Measurements from ENCODE around the gene THAP12. TPM values are rescaled to one million over a fixed set of nuclear protein-coding genes. Genes with fewer than 3 reads are reported as not detected.

The THAP12 gene
- total RNA-seq, 1 experiment from 2014 or later, result 30.2 TPM

DNA sequence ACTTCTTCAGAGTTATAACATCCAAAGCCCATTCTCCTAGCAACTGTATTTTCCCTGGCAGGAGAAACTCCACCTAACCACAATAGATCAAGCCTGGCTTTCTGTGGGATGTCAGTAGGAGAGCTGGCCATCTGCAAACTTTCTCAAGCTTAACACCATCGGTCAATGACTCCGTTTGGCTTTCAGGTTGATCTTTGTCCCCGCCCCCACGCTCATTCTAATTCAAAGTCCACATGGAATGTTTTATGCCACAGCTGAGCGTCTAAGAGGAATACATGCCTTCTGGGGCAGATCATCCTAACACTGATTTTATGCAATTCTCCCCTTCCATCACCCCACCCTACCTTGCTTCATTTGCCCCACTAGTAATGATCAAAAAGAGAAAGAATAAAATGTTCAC, 5.0 kb upstream of the THAP12 start:
- in situ Hi-C loops (cut with HindIII; ENCODE audit: low pct_unique_long_range_greater_than_20kb, low sequenced_read_pairs), result no loop called here

DNA sequence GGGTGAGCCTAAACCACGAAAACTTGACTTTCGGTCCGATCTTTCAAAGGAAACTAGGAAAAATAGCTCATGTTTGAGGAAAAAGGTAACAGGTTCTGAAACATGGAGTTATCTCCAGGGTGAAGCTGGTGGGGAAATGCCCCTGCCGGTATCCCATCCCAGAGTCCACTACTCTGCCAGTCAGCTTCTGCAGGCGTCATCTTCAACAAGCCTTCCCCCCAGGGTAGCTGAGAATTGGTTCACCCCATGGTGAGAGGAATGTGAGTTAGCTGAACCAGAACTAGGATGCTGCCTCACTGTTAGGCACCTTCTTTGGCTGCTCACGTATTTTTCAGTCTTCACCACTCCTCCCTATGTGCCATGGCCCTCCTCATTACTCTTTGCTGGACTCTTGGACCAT, 1.3 kb upstream of the THAP12 start:
- DNase-seq (ENCODE audit: low read depth, low spot score), result no peak
- in situ Hi-C loops (cut with HindIII; ENCODE audit: low pct_unique_long_range_greater_than_20kb, low sequenced_read_pairs), result no loop called here

More for the DNA sequence above, 5.0 kb upstream of the THAP12 start:
- DNase-seq (ENCODE audit: low read depth, low spot score), result no peak

DNA sequence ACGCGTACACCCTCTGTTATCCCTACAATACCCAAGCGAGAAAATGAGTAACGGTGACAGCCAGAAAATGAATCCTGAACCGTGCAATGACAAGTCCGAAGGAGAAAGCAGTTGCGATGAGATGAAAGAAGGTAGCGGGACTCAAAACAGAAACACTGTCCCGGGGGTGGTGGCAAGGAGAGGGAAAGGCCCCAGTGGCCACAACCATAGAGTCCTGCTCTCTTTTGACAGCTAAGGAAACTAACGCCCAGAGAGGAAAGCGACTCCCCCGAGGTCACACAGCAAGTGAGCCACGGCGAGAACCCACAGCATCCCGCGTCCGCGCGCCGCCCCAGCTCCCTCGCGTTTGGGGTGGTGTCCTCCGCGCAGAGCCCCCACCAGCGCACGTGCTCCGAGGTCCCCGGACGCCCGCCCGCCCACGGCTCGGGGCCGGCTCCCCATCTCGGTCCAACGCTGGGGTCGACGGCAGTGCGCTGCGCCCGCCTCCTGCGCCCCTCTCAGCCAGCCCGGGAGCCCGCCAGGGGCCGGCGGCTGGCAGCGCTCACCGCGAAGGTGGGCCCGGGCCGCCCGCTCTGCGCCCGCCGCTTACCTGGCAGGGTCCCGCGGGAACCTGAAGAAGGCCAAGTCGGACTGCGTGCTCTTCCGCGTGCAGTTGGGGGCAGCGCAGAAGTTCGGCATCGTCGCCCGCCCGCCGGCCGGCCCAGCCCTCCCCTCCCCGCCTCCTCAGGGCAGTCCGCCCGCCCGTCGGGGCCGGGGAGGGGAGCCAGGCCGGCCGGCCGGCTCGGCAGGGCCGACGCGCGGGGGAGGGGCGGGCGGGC, 564 bp downstream of the THAP12 start:
- in situ Hi-C loops (cut with HindIII; ENCODE audit: low pct_unique_long_range_greater_than_20kb, low sequenced_read_pairs), result no loop called here
- peak; percentile 2 for DNase-seq (ENCODE audit: low read depth, low spot score)

DNA sequence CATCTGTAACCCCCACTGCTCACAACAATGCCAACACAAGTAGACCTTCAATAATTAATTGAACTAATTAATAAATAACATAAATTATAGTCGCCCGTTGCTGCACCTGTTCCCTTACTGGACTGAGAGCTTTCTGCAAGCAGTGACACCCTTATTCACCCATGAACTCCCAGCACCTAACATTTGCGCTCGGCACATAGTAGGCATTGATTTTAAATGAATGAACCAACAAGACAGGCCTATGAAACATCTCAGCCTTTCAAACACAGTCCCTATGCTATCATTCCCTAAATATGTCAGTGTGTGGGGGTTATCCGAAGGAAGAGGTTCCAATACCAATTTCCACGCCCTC, 1.1 kb downstream of the THAP12 start:
- in situ Hi-C loops (cut with HindIII; ENCODE audit: low pct_unique_long_range_greater_than_20kb, low sequenced_read_pairs), result no loop called here
- no peak for DNase-seq (ENCODE audit: low read depth, low spot score)

DNA sequence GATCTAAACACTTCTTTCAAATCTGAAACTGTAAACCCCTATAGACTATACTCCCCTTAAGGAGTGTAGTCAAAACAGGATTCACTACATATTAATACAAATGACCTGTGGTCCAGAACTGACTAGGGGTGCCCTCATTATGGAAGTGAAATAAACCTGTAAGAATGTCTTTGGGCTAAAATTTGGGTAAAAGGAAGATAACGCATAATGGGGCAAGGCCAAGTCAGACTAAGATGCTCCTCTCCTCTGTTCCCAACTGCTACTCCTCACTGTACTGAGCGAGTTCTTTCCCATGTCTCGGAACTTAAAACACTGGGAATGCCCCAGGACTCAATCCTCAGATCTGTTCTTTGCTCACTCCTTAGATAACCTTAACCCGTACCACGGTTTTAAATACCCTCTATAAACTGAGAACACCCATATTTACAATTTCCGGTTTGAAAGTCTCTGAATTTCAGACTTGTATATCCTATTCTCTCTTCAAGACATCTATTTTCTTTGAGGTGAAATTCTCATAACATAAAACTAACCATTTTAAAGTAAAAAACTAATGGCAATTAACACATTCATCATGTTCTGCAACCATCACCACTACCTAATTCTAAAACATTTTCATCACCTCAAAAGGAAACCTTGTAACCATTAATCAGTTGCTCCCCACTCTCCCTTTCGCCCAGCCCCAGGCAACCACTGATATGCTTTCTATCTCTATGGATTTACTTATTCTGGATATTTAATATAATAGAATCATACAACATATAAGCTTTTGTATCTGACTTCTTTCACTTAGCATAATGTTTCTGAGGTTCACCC, 4.0 kb downstream of the THAP12 start:
- in situ Hi-C loops (cut with HindIII; ENCODE audit: low pct_unique_long_range_greater_than_20kb, low sequenced_read_pairs), result no loop called here
- DNase-seq (ENCODE audit: low read depth, low spot score), result no peak

DNA sequence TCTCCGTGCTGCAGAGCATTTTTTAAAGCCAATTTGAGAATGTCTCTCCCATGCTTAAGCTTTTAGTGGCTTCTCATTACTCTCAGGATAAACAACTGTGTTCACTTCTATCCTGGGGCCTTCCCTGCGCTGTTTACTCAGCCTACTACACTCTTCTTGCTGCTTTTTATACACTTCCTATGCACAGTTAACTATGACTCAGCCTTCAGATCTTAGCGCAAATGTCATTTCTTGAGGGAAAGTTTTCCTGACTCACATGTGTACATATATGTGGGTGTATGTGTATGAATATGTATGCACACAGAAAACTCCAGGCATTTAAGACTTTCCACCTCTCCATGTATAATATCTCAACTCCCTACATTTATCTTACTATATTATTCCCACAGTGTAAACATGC, 9.8 kb downstream of the THAP12 start:
- in situ Hi-C loops (cut with HindIII; ENCODE audit: low pct_unique_long_range_greater_than_20kb, low sequenced_read_pairs), result no loop called here
- no peak for DNase-seq (ENCODE audit: low read depth, low spot score)

DNA sequence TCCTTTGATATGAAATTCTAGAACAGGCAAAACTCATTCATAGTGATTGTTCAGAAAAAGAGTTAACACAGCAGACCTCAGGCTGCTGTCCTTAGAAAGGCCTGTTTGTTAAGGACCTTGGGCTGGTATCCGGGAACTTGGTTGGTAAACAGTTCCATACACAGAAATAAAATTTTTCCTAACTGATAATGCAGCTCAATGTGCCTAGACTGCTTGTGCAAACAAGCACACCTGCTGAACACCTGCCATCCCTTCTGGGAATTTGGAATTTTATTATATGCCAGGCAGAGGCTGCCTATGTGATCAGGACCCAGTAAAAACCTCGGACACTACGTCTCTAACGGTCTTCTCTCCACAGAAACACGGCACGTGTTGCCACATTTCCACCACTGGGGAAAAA, 11.5 kb downstream of the THAP12 start:
- in situ Hi-C loops (cut with HindIII; ENCODE audit: low pct_unique_long_range_greater_than_20kb, low sequenced_read_pairs), result no loop called here
- DNase-seq (ENCODE audit: low read depth, low spot score), result no peak

DNA sequence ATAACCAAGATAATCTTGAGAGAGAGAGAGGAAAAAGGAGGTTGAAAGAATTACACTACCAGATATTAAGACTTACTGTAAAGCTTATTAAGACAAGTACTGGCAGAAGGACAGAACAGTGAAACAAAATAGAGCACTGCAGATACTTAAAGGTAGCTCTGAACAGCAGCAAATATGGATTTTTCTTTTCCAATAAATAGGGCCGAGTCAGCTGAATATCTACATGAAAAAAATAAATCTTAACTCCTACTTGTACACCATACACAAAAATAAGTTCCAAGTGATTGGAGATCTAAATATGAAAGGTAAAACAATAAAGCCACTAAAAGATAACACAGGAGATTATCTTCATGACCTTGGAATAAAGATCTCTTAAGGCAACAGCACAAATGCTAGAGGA, 12.4 kb downstream of the THAP12 start:
- DNase-seq (ENCODE audit: low read depth, low spot score), result no peak
- in situ Hi-C loops (cut with HindIII; ENCODE audit: low pct_unique_long_range_greater_than_20kb, low sequenced_read_pairs), result no loop called here

DNA sequence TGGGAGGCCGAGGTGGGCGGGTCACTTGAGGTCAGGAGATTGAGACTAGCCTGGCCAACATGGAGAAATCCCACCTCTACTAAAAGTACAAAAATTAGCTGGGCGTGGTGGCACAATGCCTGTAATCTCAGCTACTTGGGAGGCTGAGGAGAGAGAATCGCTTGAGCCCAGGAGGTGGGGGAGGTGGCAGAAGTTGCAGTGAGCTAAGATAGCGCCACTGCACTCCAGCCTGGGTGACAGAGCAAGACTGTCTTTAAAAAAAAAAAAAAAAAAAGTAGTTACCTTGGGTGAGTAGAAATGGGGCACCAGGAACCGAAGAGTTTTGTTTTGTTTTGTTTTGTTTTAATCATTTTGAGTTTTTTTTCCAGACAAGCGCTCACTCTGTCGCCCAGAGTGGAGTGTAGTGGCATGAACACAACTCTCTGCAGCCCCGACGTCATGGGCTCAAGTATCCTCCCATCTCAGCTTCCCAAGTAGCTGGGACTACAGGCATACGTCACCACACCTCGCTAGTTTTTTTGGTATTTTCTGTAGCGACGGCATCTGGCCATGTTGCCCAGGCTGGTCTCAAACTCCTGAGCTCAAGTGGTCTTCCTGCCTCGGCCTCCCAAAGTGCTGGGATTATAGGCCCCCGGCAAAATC, 15.8 kb downstream of the THAP12 start:
- no peak for DNase-seq (ENCODE audit: low read depth, low spot score)
- in situ Hi-C loops (cut with HindIII; ENCODE audit: low pct_unique_long_range_greater_than_20kb, low sequenced_read_pairs), result no loop called here

DNA sequence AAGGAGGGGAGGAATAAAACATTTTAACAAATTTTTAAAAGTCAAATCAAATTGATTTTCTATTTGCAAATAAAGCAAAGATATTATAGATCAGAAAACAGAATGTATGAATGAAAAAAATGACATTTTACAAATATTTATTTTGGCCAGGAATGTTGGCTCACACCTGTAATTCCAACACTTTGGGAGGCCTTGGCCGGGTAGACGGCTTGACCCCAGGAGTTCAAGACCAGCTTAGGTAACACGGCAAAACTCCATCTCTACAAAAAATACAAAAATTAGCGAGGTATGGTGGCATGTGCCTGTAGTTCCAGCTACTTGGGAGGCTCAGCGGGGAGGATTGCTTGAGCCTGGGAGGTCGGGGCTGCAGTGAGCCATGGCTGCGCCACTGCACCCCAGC, 18.2 kb downstream of the THAP12 start:
- DNase-seq (ENCODE audit: low read depth, low spot score), result no peak
- in situ Hi-C loops (cut with HindIII; ENCODE audit: low pct_unique_long_range_greater_than_20kb, low sequenced_read_pairs), result no loop called here

DNA sequence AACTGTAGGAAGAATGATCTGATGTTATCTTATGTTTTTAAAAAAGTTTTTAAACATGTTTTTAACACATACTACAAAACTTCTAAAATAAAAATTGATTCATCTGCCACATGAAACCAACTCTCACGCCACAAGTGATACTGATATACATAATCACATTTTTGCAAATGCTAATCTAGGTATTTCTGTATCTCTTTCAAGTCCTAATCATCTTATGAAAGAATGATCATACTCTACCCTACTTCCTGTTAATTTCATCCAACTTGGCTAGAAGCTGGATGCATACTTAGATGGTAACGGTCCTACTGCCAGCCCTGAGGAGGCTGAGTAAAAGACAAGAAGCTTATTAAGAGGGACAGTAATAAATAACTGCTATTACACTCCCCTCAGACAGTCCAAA, 19.2 kb downstream of the THAP12 start:
- no peak for DNase-seq (ENCODE audit: low read depth, low spot score)
- in situ Hi-C loops (cut with HindIII; ENCODE audit: low pct_unique_long_range_greater_than_20kb, low sequenced_read_pairs), result no loop called here

DNA sequence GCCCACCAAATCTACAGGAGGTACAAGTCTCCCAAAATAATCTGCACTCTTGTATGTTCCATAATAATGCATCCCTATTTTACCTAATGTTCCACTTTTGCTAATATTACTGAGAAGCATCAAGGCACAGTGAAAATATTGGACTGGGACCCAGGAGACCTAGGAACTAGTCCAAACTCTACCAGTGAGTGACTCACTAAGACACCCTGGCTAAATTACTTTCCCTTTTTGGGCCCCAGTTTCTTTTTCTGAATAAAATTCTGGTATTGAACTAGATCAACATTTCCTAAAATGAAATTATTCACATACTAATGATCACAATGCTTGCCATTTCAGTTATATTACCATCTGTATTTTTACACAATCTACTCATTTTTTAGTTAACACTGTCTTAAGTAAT, 19.6 kb downstream of the THAP12 start:
- in situ Hi-C loops (cut with HindIII; ENCODE audit: low pct_unique_long_range_greater_than_20kb, low sequenced_read_pairs), result no loop called here
- DNase-seq (ENCODE audit: low read depth, low spot score), result no peak

DNA sequence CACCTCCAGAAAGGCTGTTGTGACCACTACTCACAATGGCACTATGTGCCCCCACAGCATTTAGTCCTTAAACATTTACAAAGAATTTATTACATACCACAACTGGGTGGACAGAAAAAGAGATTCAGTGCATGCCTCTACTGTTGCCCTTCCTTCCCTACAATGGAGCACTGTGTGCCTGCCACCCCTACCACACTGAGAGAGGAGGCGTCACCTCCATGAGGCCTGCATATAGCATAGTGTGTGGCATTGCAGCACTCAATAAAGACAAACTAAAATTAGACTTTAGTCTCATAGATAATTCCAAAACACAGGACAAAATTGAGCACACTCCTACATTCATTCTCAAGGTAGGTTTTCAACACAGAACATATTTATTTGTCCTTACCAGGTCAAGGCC, 25.8 kb downstream of the THAP12 start:
- no peak for DNase-seq (ENCODE audit: low read depth, low spot score)
- in situ Hi-C loops (cut with HindIII; ENCODE audit: low pct_unique_long_range_greater_than_20kb, low sequenced_read_pairs), result no loop called here

DNA sequence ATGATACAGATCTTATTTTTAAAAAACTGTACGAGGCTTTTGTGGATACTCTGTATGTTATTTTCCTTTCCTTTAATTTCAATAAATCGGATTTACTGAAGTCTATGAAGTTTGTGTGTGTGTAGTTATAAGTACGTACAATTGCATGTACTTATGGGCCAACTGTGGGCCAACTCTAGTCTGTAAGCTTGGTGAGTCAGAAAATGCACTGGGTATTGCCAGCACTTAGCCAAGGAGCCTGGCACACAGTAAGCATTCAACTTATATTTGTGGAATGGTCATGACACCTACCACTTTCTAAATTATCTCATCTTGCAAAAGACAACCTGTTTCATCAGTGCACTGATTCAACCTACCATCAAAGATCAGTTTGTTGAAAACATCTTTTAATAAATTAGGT, 32.6 kb downstream of the THAP12 start:
- DNase-seq (ENCODE audit: low read depth, low spot score), result no peak
- in situ Hi-C loops (cut with HindIII; ENCODE audit: low pct_unique_long_range_greater_than_20kb, low sequenced_read_pairs), result no loop called here

DNA sequence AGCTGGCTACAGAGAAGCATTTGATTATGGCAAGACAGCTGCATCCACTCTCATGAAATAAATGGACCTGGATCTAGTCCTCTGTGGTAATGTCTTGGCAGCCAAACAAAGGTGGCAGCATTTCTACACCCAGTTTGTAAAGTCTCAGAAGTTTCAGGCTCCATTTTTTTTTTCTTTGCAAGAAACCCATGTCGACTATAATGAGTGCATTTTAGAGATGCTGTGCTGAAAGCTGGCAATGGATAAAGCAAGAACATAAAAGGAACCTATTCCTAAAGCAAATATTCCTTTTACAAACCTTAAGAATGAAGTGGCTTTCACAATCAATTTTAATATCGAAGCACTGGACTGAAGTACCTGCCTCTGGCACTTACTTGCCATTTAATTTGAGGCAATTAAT, 33.5 kb downstream of the THAP12 start:
- in situ Hi-C loops (cut with HindIII; ENCODE audit: low pct_unique_long_range_greater_than_20kb, low sequenced_read_pairs), result no loop called here
- DNase-seq (ENCODE audit: low read depth, low spot score), result peak; percentile 21

DNA sequence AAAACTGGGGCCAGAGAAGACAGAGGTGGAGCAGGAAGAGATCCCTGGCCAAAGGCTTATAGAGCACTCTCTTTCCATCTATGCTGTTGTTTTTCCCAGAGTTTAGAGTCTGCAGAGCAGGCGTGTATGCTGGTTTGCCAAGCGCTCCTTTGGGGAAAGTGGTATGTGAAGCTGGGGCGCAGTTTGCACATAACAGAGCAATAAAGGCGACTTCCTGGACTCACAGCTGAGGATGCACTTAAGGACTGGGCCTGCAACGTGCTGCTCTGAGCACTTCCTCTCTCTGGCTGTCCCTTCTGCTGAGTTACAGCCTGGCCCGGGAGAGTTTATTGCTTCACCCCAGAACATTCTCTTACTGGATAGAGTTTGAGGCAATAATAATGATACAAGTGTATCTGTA, 41.7 kb downstream of the THAP12 start:
- in situ Hi-C loops (cut with HindIII; ENCODE audit: low pct_unique_long_range_greater_than_20kb, low sequenced_read_pairs), result no loop called here
- DNase-seq (ENCODE audit: low read depth, low spot score), result no peak

DNA sequence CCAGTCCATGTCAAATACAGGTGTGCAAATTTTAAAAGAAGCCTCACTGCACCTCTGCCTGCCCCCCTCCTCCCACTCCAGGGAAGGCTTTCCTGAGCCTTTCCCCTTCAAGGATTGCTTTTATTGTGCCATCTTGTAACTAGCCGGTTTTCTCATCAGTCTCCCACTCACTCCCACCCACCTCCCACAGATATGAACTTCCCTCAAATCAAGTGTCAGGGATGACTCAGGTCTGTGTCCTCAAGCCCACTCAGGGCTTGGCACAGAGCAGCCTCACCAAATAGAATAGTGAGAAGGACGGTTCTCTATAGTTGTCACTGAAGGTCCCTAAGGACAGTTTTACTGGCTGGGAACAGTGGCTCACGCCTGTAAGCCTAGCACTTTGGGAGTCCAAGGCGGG, 43.0 kb downstream of the THAP12 start:
- in situ Hi-C loops (cut with HindIII; ENCODE audit: low pct_unique_long_range_greater_than_20kb, low sequenced_read_pairs), result no loop called here
- DNase-seq (ENCODE audit: low read depth, low spot score), result no peak

DNA sequence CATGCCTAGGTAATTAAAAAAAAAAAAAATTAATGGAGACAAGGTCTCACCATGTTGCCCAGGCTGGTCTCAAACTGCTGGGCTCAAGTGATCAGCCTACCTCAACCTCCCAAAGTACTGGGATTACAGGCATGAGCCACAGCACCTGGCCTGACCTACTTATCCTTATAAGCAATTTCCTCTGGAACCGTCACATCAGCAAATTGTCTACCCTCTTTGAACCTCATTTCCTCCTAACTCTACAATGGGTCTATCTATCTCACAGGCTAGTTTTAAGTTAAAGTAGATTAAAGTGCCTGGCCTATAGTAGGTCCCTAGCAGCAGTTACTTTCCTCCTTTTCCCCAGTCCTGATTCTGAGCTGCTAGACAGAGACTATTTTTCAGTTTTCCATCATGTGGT, 43.5 kb downstream of the THAP12 start:
- in situ Hi-C loops (cut with HindIII; ENCODE audit: low pct_unique_long_range_greater_than_20kb, low sequenced_read_pairs), result no loop called here
- DNase-seq (ENCODE audit: low read depth, low spot score), result no peak

DNA sequence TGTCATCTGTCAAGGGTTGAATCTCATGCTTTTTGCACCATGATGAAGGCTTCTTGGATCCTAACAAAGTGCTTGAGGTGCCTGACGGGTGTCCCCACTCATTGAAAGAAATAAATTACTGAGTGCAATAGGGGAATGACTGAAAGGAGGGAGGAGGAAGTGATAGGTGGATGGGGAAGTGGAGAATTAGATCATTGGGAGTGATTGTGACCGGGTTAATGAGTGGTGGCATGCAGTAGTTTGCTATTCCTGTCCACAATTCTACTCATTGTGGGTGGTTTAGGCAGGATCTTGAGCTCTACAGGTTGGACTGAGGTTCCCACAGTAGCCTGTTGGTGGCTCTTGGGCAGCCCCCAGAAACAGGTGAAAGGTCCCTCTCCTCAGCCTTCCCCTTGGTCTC, 44.3 kb downstream of the THAP12 start:
- no peak for DNase-seq (ENCODE audit: low read depth, low spot score)
- in situ Hi-C loops (cut with HindIII; ENCODE audit: low pct_unique_long_range_greater_than_20kb, low sequenced_read_pairs), result no loop called here

Measured in SK-MEL-5 (cell line).